GM19023 (cell line): ENCODE data around the gene TOX3.

Experiments used
- ATAC-seq: cut with Tn5 transposase; IDR thresholded peaks from one replicate; pipeline ENCODE4 v1.9.1; 2021; ENCODE audit warnings: mild to moderate bottlenecking, moderate library complexity; ENCODE audit not compliant: unreplicated experiment

Gene TOX3

DNA sequence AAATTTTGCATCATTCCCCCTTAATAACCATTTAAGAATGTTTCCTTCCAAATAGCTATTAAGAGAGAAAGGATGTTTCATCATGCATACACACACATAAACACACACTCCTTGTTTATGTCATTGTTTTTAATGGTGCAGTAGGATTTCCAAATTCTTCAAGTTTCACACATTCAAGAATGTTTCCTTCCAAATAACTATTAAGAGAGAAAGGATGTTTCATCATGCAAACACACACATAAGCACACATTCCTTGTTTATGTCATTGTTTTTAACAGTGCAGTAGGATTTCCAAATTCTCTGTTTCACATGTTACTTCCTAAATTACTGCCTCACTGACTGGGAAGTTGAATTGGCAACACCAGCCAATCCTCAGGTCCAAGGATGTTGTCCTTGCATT lies 7.8 kb downstream of the TOX3 start:
- ATAC-seq, result no peak

DNA sequence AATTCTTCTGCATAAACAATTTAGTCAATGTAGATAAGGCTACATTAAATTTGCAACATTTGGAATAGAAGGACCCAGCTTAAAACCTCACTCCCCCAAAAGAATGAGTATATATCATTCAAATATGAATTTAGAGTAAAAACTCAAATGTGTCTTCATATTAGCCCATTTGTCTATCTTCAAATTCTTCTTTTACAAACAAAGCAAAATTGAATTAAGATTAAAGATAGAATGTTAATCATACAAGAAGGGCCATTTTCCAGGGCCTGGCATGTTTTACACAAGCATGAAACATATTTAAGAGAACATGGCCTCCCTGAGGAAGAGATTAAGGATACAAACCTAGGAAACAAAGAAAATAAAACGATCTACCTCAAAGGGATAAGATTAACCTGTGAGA lies 8.4 kb downstream of the TOX3 start:
- ATAC-seq, result no peak

DNA sequence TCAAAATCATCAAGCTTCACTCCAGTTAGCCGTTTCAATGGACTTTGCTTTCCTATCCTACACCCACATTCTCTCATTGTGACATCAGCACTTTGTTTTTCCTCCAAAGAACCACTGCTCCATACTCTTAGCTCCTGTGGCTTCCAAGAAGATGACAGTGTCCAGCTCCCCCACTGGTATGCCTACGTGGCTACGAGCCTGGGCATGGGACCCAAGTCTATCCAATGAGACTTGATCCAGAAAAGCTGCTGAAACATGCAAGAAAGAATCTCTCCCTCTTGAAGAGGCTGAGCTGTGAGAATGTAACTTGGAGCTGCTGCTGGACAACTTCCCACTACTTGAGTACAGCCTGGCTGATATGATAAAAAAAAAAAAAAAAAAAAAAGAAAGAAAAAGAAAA lies 9.4 kb downstream of the TOX3 start:
- no peak for ATAC-seq

DNA sequence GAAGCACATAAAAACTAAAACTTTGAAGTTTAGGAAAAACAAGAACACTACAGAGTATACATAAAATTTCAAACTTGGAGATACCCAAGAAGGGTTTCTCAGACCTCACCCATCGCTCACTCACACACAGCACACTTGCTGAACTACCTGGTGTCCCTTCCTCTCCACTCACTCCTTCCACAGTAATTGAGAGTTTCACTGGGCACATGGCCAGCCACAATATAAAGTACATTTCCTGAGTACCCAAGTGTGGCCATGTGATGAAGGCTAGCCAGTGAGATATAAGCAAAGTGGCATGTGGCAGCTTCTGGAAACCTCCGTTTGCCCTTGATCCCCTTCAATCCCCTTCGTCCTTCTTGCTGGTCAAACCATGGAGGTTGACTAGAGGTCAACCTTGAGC lies 11.9 kb downstream of the TOX3 start:
- ATAC-seq, result no peak

DNA sequence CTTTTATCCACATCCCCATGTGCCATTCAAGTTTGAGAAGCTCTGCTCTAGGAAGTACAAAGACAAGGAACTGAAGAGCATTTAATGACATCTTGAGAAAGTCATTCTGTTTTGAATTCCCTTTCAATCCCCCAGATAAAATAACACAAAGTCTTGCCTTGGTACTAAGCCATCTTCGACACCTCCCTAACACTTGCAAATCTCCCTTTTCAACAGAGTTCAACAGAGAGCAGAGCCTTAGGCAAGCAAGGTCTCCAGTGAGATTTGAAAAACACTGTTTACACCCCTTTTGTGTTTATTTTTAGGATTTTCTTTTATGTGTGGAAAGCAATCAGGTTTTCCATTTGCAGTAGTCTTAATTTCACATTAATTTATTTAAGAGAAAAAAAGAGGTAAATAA lies 13.6 kb downstream of the TOX3 start:
- no peak for ATAC-seq

DNA sequence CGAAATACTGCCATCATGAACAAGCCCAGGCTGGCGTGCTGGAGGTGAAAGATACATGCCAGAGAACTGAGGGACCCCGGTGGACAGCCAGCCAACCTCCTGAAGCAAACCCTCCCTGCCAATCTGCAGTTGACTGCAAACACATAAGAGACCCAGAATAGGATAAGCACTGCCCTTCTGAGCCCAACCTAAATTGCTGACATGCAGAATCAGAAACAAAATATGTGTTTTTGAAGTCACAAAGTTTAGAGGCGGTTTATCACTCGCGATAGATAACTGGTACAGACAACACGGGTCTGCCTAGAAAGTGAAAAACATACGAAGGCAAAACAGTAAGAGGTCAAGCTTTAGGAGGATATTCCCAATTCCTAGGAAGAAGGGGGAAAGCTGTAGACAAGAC lies 14.6 kb downstream of the TOX3 start:
- ATAC-seq, result no peak

DNA sequence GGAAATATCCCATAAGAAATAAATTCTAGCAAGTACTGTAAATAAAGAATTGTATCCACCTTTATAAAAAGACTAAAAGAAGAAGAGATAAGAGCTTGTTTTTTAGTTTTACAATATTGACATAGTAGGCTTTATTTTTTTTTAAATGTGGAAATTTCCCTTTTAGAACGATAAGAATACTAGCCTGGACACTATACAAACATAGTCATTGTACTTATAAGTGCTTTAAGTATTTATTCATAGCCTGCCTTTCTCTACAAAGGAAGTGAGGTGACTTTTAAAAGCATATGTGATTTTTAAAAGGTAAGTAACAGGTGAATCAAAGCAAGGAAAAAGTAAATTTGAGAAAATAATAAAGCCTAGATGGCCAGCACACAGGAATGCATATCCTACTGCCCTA lies 17.7 kb downstream of the TOX3 start:
- ATAC-seq, result no peak

DNA sequence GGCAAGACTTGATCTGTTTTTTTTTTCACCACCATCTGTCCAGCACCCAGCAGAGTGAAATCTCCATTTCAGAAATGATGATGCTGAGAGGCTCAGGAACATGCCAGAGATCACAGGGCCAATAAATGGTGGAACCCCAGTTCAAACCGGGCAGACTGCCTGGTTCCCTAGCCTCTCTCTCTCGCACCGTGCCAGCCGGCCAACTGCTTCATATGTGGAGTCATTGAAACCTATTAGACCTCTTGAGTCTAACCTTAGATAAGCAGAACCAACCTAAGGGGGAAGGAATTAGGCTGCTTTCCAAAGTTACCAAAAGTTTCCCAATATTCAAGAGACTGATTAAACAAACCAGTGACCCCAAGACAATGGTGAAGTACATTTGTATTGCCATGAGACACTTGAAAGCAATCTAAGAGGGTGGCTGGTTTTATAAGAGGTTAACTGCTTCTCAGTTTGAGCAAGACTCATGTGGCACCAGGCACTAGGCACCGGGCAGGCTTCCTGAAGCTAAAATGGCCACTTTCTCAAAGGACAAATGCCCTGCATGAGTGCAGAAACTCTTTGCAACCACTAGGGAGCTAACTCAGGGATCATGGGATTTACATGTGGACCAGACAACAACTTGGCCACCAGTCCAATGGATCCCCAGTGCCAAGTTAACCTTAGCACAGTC lies 18.4 kb downstream of the TOX3 start:
- no peak for ATAC-seq

DNA sequence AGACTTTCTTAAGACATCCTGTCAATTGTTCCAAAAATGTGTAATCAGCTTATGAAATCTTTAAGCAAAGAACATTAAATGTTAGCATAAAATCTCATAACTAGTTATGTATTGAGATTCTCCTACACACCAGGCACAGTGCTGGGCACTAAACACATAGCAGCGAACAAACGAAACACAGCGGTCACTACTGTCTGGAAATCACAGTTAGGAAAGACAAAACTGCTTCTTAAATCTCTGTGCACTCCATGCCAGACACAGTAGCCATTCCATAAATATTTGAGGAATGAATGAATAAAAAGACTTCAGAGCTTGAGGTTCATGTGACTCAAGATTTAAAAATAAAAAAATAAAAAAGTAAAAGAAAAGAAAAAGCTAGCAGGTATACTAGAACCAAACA lies 20.1 kb downstream of the TOX3 start:
- no peak for ATAC-seq

DNA sequence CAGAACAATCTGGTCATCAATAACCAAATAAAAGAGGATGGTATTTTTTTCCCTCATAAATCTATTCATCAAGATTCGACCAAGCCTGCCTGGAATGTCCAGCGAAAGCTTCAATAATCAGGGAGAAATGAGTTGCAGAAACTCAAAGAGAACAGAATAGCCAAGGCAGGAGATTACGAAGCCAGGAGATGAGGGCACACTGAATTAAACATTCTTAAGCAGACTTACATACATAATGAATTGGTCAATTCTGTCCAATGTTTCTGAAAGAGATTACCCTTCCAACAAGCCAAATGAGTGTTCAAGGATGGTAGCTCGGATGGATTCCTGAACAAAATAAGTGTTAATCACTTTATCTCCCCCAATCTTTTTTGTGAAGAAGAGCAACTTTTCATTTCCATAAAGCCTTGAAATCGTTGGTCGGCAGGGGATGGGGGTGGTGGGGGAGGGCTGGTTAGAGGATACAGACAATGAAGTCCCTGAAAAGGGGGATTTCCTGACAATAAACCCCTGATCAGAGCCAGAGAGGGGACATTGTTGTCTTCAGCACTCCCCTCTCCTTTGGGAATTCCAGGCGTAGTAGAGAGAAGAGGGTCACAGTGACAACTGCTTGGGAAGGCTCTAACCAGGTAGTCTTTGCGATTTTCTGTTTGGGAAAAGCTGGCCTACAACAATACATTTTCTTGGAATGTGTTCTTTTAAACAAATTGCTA lies 20.7 kb downstream of the TOX3 start:
- ATAC-seq, result no peak

DNA sequence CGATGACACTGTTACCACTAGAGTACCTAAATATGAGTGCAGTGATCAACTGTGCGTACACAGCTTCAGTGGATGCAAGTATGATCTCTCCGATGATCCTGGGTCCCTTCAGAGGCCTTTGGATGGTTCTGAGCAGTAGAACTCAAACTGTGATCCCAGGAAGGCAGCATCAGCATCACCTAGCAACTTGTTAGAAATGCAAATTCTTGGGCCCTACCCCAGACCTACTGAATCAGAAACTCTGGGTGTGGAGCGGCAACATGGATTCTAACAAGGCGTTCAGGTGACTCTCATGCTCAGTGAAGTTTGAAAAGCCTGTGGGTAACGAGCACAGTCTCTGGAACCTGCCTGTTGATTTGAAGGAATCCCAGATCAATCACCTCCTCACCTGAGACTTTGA lies 25.4 kb downstream of the TOX3 start:
- no peak for ATAC-seq

DNA sequence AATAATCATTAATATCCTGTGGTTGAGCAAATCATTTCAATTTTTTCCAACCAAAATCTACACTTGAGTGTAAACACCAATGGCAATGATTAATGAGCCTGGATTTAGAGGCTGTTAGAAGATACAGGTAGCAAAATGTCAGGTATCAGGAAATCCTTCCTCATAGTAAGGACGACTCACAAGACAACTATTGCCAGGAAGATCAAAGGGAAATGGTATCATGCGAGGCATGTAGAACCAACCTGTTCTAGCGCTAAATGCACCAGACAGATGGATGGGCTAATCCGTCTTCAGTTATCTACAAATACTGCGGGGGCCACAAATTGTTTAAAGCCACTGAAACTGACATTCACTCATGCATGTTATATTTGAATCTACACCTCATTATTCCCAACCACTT lies 28.1 kb downstream of the TOX3 start:
- no peak for ATAC-seq

DNA sequence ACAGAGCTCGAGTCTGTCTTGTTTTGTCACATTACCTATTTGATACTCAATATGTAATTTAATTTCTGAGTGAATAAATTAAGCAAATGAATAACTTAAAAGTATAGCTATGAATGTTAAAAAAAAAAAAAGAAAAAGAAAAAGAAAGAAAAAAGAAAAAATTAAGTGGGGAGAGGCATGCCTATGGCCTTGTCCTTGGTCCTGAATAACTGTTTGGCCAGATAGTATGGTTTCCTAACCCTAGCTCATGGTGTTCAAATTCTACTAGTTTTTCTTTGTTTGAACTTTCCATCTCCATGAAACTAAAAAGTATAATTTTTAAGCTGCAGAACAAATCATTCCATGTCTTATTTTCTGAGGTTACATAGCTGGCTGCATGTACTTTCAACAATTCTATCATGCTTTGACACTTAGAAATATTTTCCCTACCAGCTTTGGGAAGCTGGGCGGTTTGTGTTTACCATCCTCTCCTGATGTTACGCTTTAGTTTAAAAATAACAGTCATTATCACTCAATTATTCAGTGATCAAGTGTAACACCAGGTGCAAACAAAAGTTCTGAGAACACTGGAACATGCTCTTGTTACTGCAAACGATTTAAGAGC lies 31.8 kb downstream of the TOX3 start:
- ATAC-seq, result no peak

DNA sequence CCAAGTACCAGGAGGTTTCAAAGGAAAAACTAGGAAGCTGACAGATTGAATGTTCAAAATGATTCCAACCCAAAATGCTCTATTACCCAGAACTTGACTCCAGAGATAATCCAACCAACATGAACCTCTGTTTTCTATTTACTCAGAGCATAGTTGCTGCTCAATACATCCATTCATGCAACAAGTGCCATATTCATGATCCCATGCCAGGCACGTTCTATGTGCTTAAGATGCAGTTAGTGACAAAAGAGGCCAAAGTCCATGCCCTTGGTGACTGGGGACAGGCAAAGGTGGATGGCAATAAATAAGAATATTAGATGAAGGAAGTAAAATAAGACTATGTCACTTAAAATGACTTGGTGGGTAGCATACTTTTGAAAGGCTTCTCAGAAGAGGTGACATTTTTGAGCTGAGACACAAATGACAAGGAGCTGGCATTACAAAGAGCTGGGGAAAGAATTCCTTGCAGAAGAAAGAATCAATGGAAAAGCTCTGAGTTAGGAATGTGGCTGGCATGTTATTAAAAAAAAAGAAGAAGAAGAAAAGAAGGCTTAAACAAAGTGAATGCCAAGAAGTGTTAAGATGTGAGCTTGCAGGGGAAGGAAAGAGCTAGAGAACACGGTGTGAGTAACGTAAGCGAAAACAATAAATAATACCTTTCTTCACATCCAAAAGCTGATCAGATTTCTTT lies 34.5 kb downstream of the TOX3 start:
- no peak for ATAC-seq

DNA sequence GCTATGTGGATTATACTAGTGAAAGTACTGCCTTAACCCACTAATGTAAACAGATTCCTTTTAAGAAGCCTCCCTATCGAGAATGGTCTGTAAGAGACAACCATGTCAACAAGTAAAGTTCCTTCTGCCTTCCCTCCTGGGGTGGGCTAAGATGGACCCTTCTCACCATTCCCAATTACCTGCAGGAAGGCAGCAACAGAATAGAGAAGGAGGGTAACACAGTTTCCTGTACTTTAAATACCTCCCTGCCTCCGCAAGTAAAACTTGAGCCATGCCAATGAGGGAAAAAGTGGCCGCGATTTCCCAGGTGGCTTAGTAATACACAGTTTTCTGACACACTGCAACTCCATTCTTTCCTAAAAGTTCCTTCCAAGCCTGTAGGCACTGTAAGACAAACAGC lies 45.2 kb downstream of the TOX3 start:
- no peak for ATAC-seq

DNA sequence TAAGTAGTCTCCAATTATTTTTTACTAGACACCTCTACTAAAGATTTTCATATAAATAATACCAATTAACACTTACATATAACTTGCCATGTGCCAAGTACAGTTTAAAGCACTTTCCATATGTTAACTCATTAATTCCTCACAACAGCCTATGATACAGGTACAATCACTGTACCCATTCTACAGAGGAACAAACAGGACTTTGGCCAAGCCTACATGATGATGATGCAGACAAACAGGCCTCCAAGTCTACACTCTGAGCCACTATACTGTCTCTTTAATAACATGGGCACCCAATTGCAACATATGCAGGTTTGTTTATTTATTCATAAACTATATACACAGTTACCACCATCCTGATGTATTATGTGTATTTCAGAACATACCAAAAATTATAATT lies 46.0 kb downstream of the TOX3 start:
- ATAC-seq, result no peak

DNA sequence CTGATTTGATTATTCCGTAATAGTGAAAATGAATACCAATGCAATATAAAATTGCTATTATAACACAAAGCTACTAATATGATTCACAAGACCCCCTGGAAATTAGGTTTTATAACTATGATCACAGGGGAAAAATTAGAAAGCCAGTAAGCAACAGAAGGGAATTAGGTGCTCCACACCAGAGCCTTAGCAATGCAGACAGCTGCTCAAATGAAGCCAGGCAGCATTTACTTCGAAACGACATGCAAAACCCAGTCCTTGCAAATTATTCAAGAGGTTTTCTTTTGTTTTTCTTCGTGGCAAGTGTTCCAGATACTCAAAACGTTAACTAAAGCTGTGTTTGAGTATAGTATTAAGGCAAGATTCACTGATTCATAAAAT lies 47.9 kb downstream of the TOX3 start:
- ATAC-seq, result no peak

DNA sequence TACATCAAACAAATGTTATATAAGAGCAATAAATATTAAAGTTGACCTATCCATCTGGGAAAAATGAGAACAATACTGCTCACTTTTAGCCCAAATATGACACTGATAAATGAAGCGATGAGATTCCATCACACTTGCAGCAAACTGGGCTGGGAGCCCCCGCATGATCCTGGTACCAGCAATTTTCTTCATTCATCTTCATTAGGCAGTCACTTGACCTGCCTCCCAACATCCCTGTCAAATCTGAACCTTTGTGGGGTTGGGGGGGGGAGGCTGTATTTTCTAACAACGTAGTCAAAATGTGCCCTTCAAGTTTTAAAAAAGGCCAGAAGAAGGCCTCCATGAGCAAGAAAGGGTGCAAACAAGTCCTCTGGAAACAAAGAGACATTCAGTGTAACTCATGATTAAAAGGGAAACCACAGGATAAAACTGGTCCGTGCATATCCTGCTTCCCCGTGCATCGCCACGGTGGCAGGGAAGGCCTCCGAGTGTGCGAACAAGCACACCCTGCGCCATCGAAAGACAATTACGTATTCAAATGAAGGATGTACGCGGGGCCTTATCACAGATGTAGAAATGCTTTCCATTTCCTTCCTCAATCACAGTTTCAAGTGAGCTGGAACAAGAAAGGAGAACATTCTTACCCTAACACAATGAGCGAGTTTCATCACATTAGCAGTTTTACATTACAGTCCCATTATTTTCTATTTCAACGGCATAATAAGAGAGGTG lies 48.4 kb downstream of the TOX3 start:
- no peak for ATAC-seq

DNA sequence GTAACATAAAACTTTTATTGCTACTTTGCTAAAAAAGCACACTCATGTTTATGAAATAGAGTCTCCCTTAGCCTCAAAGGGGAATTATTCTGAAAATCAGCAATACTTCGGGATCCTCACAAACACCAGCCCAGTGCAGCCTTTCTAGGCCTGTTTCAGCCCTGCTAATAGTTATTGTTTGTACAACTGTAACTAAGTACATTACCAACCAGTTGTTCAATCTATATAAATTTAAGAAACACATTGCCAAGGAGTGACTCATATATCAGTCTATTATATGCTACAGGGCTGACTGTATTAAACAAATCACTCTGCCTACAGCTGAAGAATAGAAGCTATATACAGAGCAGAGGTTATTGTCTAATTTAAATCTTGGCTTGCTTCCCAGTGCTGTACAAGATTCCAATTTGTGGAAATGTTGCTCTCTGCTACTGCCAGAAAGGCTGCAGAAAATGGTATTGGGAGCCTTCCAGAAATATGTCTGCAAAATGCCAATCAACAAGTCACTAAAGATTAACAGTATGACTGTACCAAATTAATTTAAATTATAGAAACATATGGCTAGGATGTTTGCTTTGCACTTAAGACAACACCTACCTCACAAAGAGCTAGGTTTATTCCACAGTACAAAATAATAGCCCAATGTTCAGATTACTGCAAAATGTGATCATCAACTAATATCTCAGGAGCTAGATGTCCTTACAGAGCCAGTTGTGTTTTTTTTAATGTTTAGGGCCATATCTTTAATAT lies 49.7 kb downstream of the TOX3 start:
- no peak for ATAC-seq

DNA sequence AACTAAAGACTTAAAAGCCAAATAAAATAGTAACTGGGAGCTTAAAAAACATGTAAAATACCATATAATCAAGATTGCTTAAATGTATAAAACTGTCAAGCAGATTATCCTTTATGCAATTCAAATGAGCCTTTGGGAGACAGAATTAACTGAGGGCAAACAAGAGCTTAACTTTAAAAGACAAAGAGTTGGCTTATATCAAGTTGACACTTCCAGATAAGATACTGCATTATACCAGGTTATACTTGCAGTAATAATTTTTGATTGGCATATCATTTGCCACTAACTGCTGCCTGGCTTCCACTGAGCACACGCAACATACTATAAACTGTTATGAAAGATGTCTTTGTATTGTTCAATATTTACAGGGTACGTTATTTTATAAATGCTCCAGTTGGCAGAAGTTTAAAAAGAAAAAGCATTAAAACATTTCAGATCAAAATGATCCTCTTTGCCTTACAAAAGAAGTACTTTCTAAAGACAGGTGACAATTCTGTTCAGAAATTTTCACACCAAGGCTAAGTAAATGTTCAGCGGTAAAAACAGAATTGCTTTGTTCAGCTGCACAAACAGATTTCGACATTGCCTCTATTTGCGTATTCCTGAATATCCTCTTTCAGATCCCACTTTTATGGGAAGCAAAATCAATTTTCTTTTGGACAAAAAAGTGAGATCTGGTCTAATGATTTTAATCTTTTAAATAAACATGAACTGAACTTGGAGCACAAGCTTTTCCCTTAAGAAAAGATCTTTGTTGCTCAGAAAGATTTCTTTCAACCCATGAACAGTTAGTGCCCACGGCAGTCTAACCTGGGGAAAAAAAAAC lies 50.7 kb downstream of the TOX3 start:
- ATAC-seq, result no peak
